ENCODE data around the gene LRRC45. TPM values are rescaled to one million over a fixed set of nuclear protein-coding genes. Genes with fewer than 3 reads are reported as not detected.

LRRC45 gene
- total and polyA plus RNA-seq, 2 experiments from 2014 or later: 16.1 to 40.7 TPM

DNA sequence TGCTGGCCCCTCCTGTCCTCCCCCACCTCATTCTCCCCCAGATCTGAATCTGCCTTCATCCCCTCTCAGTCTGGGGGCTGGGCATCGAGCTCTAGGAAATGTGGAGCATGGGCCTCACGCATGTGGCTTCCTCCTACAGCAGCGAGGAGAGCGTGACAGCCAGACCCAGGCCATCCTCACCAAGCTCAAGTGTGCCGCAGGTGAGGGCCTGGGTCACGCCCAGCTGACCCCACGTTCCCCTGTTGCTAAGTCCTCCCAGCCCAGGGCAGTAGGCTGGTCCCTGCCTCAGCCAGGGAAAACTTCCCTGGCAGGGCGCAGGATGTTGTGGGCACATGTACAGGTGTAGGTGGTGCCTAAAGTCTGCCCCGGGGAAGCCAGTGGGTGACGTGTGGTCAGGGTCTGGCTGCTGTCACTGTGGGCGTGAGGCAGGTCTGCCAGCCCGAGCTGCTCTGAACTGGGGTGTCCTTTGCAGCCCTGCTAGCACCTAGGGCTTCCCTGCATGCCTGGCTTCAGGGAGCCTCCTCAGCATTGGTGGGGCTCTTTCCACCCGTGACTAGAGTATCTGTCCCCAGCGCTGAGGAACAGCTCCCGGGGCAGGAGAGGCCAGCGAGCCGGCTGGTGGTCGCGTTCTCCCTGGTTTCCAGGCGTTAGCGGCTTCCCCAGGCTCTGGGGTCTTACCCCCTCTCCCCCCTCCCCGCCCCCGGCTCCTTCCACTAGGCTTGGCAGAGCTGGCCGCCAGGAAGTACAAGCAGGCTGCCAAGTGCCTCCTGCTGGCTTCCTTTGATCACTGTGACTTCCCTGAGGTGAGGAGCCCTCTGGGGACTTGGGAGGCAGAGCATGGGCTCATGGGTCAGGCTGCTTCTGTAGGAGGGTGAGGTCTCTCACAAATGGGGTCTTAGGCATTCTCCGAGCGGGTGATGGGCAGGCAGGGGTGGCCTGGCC, 32.2 kb downstream of the LRRC45 start (continued):
- TF ChIP-seq ZNF462 (CRISPR knock-in tag; IDR thresholded peaks at IDR 0.05): no peak
- no peak for TF ChIP-seq EZH2phosphoT487 (IDR thresholded peaks at IDR 0.05; ENCODE audit: unreplicated experiment)

DNA sequence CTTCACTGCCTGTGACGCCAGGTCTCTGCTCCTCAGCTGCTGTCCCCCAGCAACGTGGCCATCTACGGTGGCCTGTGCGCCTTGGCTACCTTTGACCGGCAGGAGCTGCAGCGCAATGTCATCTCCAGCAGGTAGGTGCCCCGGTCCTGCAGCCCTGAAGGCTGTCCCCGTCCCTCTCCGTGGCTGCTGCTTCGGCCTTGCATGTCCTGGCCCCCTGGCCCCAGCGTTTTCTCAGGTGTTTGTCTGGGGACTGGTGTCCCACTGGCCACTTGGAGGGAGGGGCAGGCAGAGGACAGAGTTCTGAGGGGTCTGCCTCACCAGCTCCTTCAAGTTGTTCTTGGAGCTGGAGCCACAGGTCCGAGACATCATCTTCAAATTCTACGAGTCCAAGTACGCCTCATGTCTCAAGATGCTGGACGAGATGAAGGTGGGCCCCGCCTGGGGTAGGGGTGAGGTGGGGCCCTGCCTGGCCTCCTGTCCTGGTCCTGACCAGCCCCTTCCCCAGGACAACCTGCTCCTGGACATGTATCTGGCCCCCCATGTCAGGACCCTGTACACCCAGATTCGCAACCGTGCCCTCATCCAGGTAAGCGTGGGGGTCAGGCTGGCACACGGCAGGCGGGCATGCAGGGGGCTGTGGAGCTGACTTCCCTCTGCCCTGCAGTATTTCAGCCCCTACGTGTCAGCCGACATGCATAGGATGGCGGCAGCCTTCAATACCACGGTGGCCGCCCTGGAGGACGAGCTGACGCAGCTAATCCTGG, 33.0 kb downstream of the LRRC45 start:
- no peak overlapping the region for H3K4me3 Mint-ChIP-seq
- no peak for TF ChIP-seq CREB1 (CRISPR knock-in tag; IDR thresholded peaks at IDR 0.05; ENCODE audit: low read depth)
- TF ChIP-seq, protein P1, sequence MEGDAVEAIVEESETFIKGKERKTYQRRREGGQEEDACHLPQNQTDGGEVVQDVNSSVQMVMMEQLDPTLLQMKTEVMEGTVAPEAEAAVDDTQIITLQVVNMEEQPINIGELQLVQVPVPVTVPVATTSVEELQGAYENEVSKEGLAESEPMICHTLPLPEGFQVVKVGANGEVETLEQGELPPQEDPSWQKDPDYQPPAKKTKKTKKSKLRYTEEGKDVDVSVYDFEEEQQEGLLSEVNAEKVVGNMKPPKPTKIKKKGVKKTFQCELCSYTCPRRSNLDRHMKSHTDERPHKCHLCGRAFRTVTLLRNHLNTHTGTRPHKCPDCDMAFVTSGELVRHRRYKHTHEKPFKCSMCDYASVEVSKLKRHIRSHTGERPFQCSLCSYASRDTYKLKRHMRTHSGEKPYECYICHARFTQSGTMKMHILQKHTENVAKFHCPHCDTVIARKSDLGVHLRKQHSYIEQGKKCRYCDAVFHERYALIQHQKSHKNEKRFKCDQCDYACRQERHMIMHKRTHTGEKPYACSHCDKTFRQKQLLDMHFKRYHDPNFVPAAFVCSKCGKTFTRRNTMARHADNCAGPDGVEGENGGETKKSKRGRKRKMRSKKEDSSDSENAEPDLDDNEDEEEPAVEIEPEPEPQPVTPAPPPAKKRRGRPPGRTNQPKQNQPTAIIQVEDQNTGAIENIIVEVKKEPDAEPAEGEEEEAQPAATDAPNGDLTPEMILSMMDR (conservative IDR thresholded peaks at IDR 0.05; ENCODE audit: low read depth in 2 of 2): no peak
- TF ChIP-seq, protein P2, sequence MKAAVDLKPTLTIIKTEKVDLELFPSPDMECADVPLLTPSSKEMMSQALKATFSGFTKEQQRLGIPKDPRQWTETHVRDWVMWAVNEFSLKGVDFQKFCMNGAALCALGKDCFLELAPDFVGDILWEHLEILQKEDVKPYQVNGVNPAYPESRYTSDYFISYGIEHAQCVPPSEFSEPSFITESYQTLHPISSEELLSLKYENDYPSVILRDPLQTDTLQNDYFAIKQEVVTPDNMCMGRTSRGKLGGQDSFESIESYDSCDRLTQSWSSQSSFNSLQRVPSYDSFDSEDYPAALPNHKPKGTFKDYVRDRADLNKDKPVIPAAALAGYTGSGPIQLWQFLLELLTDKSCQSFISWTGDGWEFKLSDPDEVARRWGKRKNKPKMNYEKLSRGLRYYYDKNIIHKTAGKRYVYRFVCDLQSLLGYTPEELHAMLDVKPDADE (IDR thresholded peaks at IDR 0.05): no peak
- no peak for TF ChIP-seq STAT1 (IDR thresholded peaks at IDR 0.05; ENCODE audit: unreplicated experiment)

More for the DNA sequence above, 33.0 kb downstream of the LRRC45 start:
- peaks cover 9% of the 10 kb centered on the region; the same call in 1 of the 2 replicates for H3F3A ChIP-seq (replicated peaks; ENCODE audit: low read depth)
- H3K27ac ChIP-seq (ENCODE audit: low read depth): no peak overlapping the region
- H3K79me2 ChIP-seq (replicated peaks; ENCODE audit: insufficient read depth): peaks cover 9% of the 10 kb centered on the region; the same call in 1 of the 2 replicates
- DNase-seq (ENCODE audit: low spot score) (no peak), ATAC-seq (no peak)
- H3K4me3 ChIP-seq: no peak overlapping the region
- no peak overlapping the region for H2AFZ ChIP-seq
- peaks cover 22% of the 10 kb centered on the region for H3K36me3 Mint-ChIP-seq (ENCODE audit: low read depth)
- peaks cover 16% of the 10 kb centered on the region for H3K27me3 Mint-ChIP-seq (ENCODE audit: insufficient read depth, low read depth, poor library complexity)
- no peaks in the 10 kb centered on the region for H3K9me3 Mint-ChIP-seq
- no peaks in the 10 kb centered on the region for H3K27me3 ChIP-seq (ENCODE audit: insufficient read depth)
- H3K4me2 ChIP-seq: no peak overlapping the region
- H3K4me1 Mint-ChIP-seq: no peaks in the 10 kb centered on the region; the same call in 2 of the 3 replicates
- H4K20me1 ChIP-seq (replicated peaks; ENCODE audit: insufficient read depth): peaks cover 8% of the 10 kb centered on the region; the same call in 1 of the 2 replicates
- H3K4me1 ChIP-seq (ENCODE audit: insufficient read depth): no peaks in the 10 kb centered on the region
- H3K27ac Mint-ChIP-seq: no peak overlapping the region
- no peaks in the 10 kb centered on the region for H3K9me2 ChIP-seq (ENCODE audit: insufficient read depth)
- H3K36me3 ChIP-seq (ENCODE audit: insufficient read depth): peaks cover 4% of the 10 kb centered on the region; the same call in 1 of the 2 replicates
